ENCODE data around the gene SLC46A1.

- no peak for TF ChIP-seq POLR2A (IDR thresholded peaks at IDR 0.05)
- TF ChIP-seq, protein P1, sequence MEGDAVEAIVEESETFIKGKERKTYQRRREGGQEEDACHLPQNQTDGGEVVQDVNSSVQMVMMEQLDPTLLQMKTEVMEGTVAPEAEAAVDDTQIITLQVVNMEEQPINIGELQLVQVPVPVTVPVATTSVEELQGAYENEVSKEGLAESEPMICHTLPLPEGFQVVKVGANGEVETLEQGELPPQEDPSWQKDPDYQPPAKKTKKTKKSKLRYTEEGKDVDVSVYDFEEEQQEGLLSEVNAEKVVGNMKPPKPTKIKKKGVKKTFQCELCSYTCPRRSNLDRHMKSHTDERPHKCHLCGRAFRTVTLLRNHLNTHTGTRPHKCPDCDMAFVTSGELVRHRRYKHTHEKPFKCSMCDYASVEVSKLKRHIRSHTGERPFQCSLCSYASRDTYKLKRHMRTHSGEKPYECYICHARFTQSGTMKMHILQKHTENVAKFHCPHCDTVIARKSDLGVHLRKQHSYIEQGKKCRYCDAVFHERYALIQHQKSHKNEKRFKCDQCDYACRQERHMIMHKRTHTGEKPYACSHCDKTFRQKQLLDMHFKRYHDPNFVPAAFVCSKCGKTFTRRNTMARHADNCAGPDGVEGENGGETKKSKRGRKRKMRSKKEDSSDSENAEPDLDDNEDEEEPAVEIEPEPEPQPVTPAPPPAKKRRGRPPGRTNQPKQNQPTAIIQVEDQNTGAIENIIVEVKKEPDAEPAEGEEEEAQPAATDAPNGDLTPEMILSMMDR (IDR thresholded peaks at IDR 0.05), result no peak
- no peak for TF ChIP-seq POLR2AphosphoS5 (IDR thresholded peaks at IDR 0.05)
- TF ChIP-seq EP300 (IDR thresholded peaks at IDR 0.05), result no peak
These were observed 42.8 kb downstream of the SLC46A1 start for GRCh38 chr17:28363186-28363585.
